SK-N-SH (cell line): ENCODE results near the gene CDH4.

ENCODE experiments used
- CTCF ChIP-seq: fragments of 200-600 bp; sonication (generic); IDR thresholded peaks from 2 replicates; pipeline ENCODE4 v1.6.1; 2017; ENCODE audit warnings: antibody characterized with exemption, mild to moderate bottlenecking, moderate library complexity
- EP300 ChIP-seq, 2 experiments: IDR thresholded peaks; 2 replicates each; pipeline versions ENCODE4 v1.4.0 to v1.6.1; 2012; ENCODE audit warnings: borderline replicate concordance in 1 of 2, low read depth in 1 of 2, low read length in 1 of 2
- EZH2phosphoT487 ChIP-seq: fragments of 200-600 bp; sonication (generic); IDR thresholded peaks from 2 replicates; pipeline ENCODE4 v1.6.1; 2017; ENCODE audit warnings: low read depth, mixed run types, mild to moderate bottlenecking, antibody characterized with exemption, moderate library complexity, borderline replicate concordance
- GABPA ChIP-seq: IDR thresholded peaks from 2 replicates; pipeline ENCODE4 v1.4.0; 2012; ENCODE audit warnings: low read depth, mild to moderate bottlenecking
- POLR2AphosphoS5 ChIP-seq: IDR thresholded peaks from 2 replicates; pipeline ENCODE4 v1.6.1; 2012; ENCODE audit warnings: low read depth, low read length
- RAD21 ChIP-seq: IDR thresholded peaks from 2 replicates; pipeline ENCODE4 v1.6.1; 2012; ENCODE audit warnings: mild to moderate bottlenecking, low read length
- REST ChIP-seq: IDR thresholded peaks from 2 replicates; pipeline ENCODE4 v1.6.1; 2012; ENCODE audit warnings: mild to moderate bottlenecking, low read depth, low read length, moderate library complexity
- SIN3A ChIP-seq: IDR thresholded peaks from 2 replicates; pipeline ENCODE4 v1.6.1; 2012; ENCODE audit warnings: low read depth, mild to moderate bottlenecking, low read length, moderate library complexity, borderline replicate concordance
- TCF12 ChIP-seq: IDR thresholded peaks from 2 replicates; pipeline ENCODE4 v1.4.0; 2012
- USF2 ChIP-seq: fragments of 150-350 bp; IDR thresholded peaks from 2 replicates; pipeline ENCODE4 v1.6.1; 2017; ENCODE audit warnings: antibody characterized with exemption, low read length, low read depth, borderline replicate concordance
- YY1 ChIP-seq: IDR thresholded peaks from 2 replicates; pipeline ENCODE4 v1.4.0; 2012; ENCODE audit warnings: low read depth, mild to moderate bottlenecking

GRCh38 chr20:61768571-61769285 is 516.7 kb downstream of the CDH4 start:
- TF ChIP-seq USF2 = no peak
- no peak for TF ChIP-seq CTCF
- no peak for TF ChIP-seq POLR2AphosphoS5
- TF ChIP-seq EZH2phosphoT487 = no peak
- TF ChIP-seq SIN3A = no peak
- TF ChIP-seq YY1 = no peak
- no peak for TF ChIP-seq REST
- TF ChIP-seq GABPA = no peak
- TF ChIP-seq EP300 (IDR thresholded peaks at IDR 0.05; ENCODE audit: borderline replicate concordance in 1 of 2, low read depth in 1 of 2, low read length in 1 of 2) = no peak
- TF ChIP-seq TCF12 = no peak
- no peak for TF ChIP-seq RAD21
